Chondrocyte (in vitro differentiated cells): ENCODE measurements around the gene TMEM271. TPM values are rescaled to one million over a fixed set of nuclear protein-coding genes. Genes with fewer than 3 reads are reported as not detected.

Experiments used
- DNase-seq: peaks from one replicate; pipeline ENCODE4 v3.0.0; 2021; ENCODE audit warnings: mixed read lengths, low spot score
- H3K27ac Mint-ChIP-seq: one replicate; pipeline ENCODE4 v1.8.0; 2021; ENCODE audit warnings: mild to moderate bottlenecking, moderate library complexity, mixed read lengths; ENCODE audit not compliant: unreplicated experiment
- H3K27me3 Mint-ChIP-seq: 2 replicates; pipeline ENCODE4 v1.8.0; 2021; ENCODE audit warnings: low read depth, mixed read lengths
- H3K36me3 Mint-ChIP-seq: 2 replicates; pipeline ENCODE4 v1.8.0; 2021; ENCODE audit warnings: low read depth, mixed read lengths
- H3K4me1 Mint-ChIP-seq: 2 replicates; pipeline ENCODE4 v1.8.0; 2021; ENCODE audit warnings: low read depth, mild to moderate bottlenecking, mixed read lengths
- H3K4me3 Mint-ChIP-seq: one replicate; pipeline ENCODE4 v1.8.0; 2021; ENCODE audit warnings: mild to moderate bottlenecking, moderate library complexity, mixed read lengths; ENCODE audit not compliant: unreplicated experiment
- H3K9me3 Mint-ChIP-seq: 2 replicates; pipeline ENCODE4 v1.8.0; 2021; ENCODE audit warnings: low read depth, mixed read lengths
- CTCF ChIP-seq: fragments of 200-600 bp; sonication (generic); IDR thresholded peaks from 2 replicates; pipeline ENCODE4 v1.5.0; 2021; ENCODE audit warnings: antibody characterized with exemption, mild to moderate bottlenecking, moderate library complexity
- total RNA-seq: library from RNA; stranded (reverse); gene quantifications from 3 replicates; pipeline ENCODE4 v1.2.1, GENCODE V29; 2021

The TMEM271 gene
- total RNA-seq, 1 donor from 2014 or later, result not detected

- no peak overlapping the region for H3K27ac Mint-ChIP-seq
- peaks cover 8% of the 10 kb centered on the region for H3K27me3 Mint-ChIP-seq
- DNase-seq, result peak; percentile 71
- H3K4me1 Mint-ChIP-seq, result no peaks in the 10 kb centered on the region
- no peaks in the 10 kb centered on the region for H3K9me3 Mint-ChIP-seq
- H3K36me3 Mint-ChIP-seq, result no peaks in the 10 kb centered on the region
- no peak overlapping the region for H3K4me3 Mint-ChIP-seq
- no peak for TF ChIP-seq CTCF
These were observed 47.2 kb upstream of the TMEM271 start for GRCh38 chr4:622996-623913.

GRCh38 chr4:622071-622995 lies 46.2 kb upstream of the TMEM271 start:
- Mint-ChIP-seq H3K36me3 (no peaks in the 10 kb centered on the region), H3K4me1 (no peaks in the 10 kb centered on the region), H3K27ac (no peak overlapping the region), H3K9me3 (no peaks in the 10 kb centered on the region), H3K4me3 (no peak overlapping the region), H3K27me3 (peaks cover 8% of the 10 kb centered on the region)
- DNase-seq, result peak; percentile 46
- no peak for TF ChIP-seq CTCF

DNA sequence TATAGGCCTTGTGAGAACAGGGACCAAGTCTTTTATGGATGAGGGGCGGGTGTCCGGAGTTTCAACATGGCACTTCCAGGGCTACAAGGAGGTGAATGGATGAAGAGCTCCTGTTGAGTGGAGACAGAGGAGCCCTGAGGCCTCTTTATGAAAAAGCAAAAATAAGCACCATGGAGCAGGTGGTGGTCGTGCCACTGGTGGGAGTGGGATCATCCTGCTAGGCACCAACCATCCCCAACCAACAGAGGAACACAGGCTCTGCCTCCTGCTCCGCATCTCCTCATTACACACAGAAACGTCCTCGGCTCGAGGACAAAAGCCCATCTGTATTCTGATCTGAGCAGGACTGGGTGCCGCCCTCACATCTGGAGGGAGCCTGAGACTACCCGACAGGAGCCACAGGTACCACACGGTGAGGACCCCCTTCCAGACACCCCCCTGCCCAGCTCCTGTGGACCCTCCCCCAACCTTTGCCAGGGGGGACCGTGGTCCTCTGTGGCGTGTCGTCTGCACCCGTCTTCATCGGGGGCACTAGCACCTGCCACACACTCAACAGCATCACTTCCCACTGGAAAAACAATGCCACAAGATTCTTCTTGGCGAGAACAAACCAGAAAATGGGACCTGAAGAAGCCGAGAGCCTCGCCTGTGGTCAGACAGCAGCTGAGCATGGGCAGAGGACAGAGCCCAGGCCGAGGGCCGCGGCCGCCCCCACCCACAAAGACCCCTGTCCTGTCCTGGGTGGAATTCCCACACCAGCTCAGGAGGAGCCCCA lies 45.4 kb upstream of the TMEM271 start:
- Mint-ChIP-seq H3K4me3 (no peak overlapping the region), H3K36me3 (no peaks in the 10 kb centered on the region), H3K9me3 (no peaks in the 10 kb centered on the region), H3K4me1 (no peaks in the 10 kb centered on the region), H3K27me3 (peaks cover 8% of the 10 kb centered on the region), H3K27ac (no peak overlapping the region)
- TF ChIP-seq CTCF, result no peak
- DNase-seq, result peak; percentile 79

GRCh38 chr4:620851-621261 lies 44.8 kb upstream of the TMEM271 start:
- Mint-ChIP-seq H3K27ac (no peak overlapping the region), H3K36me3 (no peaks in the 10 kb centered on the region), H3K27me3 (peaks cover 10% of the 10 kb centered on the region), H3K4me1 (no peaks in the 10 kb centered on the region), H3K4me3 (no peak overlapping the region), H3K9me3 (no peaks in the 10 kb centered on the region)
- TF ChIP-seq CTCF, result no peak
- peak; percentile 65 for DNase-seq
